ENCODE data around the gene LSP1.

Gene LSP1

GRCh38 chr11:1825039-1825740, 27.7 kb upstream of the LSP1 start:
- DNase-seq = peak; percentile 89

GRCh38 chr11:1825785-1826451, 27.0 kb upstream of the LSP1 start:
- no peak for DNase-seq

DNA sequence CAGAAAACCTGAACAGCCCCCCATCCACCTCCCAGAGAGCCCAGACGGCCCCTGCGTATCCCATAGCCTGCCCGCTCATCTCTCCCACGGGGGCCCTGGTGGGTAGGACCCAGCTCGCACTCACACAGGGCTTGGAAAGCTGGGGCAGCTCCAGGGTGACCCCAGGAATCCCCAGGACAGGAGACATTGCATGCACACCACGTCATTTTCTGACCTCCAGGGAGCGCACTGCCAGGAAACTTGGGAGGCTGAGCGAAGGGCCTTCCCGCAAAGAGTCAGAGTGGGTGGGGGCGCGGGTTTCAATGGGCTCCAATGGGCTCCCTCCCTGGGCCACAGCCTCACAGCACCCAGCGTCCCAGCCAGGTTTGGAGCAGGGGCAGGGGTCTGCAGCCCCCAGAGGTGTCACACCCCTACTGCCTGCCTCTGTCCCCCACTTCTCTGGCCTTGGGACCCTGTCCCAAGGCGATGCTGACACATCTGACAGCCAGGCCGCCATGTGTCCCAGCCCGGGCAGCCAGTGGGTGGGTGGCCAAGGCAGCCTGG, 26.3 kb upstream of the LSP1 start:
- no peak for DNase-seq

- no peak for DNase-seq
Measured at GRCh38 chr11:1827095-1827813, 25.6 kb upstream of the LSP1 start.

DNA sequence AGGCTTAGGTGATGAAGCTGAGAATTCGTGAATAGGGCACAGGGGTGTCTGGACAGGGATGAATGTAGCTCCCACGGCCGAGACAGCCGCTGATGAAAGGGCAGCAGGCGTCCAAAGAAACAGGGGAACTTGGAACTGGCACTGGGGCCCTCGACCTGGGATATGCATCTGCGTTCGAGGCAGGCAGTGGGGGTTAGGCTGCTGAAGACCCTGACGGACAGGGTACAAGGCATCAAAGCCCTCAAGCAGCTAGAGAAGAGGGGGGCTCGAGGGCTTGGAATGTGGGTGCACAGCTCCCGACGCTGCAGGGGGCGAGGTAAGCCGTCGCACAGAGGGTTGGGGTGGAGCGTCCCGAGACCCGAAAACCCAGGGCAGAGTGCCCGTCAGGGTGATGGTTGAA, 25.0 kb upstream of the LSP1 start:
- no peak for DNase-seq

GRCh38 chr11:1828542-1828941, 24.3 kb upstream of the LSP1 start:
- no peak for DNase-seq

GRCh38 chr11:1829039-1829820, 23.7 kb upstream of the LSP1 start:
- no peak for DNase-seq

DNA sequence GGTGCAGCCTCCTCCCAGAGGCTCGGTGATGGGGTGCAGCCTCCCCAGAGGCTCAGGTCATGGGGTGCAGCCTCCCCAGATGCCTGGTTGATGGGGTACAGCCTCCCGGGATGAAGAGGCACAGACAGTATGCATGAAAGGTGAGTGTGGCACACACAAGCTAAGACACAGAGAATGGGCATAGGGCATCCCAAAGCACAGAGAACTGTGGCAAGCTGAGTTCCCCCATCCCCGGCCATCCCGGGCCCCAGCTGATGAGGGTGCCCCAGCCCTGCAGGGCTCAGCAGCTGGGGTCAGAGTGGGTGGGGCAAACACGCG, 22.9 kb upstream of the LSP1 start:
- DNase-seq = no peak

DNA sequence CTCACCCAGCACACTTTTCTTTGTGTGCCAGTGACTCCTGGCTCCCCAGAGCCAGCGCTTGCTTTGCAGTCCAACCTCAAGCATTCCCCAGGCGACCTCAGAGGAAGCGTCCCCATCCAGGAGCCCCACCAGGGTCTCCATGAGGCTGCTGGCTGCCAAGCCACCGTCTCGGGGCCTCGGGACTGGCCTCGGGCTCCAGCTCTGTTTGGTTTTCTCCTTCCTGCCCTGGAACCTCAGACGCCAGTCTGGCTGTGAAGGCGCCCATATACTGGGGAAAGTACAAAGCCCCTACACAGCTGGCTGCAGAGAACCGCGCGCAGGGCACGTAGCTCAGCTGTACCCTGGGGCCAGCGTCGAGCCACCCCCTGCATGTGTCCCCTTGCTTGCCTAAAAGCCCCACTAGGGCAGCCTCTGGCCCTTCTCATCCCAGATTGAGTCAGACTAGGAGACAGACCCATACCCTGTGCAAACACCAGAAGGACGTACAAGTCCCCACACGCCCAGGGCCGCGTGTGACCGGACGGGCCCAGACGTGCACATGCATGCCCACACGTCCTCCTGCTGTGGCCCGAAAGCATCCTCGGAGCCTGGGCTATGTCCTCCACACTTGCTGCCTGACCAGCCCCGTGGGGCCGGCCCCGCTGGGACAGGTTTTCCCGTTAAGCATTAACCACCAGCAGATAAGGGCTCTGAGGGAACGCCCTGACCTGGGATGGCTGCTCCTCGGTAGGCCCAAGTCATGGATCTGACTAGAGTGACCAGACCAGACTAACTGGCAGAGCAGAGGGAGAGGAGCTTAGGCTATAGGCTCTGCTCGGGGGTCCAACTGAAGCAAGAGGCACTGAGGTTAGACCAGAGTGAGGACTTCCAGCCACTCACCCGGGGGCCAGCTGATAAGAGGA, 22.3 kb upstream of the LSP1 start:
- DNase-seq = no peak

DNA sequence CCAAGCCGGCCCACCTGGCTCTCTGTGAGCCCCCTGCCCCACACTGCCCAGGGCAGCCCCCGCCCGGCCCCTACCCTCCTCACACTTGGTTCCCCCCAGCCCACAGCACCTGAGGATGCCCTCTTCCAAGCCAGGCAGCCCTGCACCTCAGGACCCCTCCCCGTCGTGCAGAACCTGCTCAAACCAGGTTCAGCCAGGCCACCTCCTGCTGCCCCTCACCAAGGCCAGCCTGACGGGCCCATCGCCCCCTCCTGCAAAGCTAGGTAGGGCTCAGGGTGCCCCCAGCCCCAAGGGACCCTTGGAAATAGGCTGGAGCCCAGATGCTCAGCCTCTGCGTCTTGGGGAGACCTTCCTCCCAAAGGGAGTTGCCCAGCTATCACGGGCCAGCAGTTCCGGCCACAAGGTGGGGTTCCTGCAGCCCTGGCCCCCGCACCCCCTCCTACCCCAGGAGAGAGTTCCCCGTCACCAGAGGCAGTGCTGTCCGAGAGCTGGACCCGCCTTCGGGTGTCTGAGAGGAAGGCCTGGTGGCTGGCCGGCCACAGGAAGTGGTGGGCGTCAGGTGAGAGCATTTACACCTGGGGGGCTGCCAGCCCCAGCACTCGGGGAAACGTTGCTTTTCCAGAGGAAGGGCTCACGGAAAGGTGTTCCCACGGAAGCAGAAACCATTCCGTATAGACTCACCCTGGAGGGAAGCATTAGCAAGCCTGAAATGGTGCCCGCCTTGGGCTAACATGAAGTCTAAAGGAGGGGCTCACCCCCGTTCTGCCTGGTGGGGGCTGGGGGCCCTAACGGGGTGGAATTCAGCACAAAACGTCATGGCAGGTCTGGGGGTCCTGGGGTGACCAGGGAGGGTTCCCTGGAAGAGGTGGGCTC, 21.3 kb upstream of the LSP1 start:
- no peak for DNase-seq

DNA sequence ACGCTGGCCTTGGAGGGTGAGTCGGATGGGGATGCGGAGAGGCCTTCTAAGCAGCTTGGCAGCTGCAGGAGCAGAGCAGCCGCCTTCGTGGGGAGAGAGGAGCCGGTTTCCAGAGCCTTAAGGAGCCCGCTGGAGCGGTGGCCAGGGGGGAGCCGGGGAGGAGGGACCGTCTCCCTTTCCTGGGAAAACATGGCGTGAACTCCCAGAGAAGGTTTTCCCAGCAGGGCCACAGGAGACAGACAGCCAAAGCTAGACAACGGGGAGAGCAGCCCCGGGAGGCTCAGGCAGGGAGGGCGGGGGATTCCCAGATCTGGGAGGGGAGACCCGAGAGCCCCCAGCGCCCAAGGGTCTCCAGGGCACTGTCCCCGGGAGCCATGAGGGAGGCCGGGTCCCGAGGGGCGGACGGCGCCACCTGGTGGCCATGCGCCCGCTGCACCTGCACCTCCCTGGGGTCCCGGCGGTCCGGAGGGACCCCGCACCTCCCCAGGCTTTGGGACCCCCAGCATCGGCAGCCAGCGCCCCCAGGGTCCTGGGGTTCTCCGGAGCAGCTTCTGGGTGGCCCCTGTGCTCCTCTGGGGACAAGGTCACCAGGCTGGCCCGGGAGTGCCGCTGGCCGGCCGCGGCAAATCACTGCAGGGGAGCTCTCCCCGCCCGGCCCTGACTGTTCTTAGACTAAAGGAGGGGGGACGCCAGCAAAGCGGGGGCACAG, 20.5 kb upstream of the LSP1 start:
- DNase-seq = peak; percentile 59

- no peak for DNase-seq
Measured at GRCh38 chr11:1832920-1833295, 20.0 kb upstream of the LSP1 start.

GRCh38 chr11:1834062-1834610, 18.7 kb upstream of the LSP1 start:
- no peak for DNase-seq

GRCh38 chr11:1834779-1835670, 17.9 kb upstream of the LSP1 start, which contains the start of gene SYT8:
Gene SYT8 (plus strand): TSS chr11:1834990. CDS start chr11:1835106, 116 bp downstream.
- no peak for DNase-seq

- DNase-seq = no peak
Measured at GRCh38 chr11:1835671-1836010, 17.2 kb upstream of the LSP1 start.

DNA sequence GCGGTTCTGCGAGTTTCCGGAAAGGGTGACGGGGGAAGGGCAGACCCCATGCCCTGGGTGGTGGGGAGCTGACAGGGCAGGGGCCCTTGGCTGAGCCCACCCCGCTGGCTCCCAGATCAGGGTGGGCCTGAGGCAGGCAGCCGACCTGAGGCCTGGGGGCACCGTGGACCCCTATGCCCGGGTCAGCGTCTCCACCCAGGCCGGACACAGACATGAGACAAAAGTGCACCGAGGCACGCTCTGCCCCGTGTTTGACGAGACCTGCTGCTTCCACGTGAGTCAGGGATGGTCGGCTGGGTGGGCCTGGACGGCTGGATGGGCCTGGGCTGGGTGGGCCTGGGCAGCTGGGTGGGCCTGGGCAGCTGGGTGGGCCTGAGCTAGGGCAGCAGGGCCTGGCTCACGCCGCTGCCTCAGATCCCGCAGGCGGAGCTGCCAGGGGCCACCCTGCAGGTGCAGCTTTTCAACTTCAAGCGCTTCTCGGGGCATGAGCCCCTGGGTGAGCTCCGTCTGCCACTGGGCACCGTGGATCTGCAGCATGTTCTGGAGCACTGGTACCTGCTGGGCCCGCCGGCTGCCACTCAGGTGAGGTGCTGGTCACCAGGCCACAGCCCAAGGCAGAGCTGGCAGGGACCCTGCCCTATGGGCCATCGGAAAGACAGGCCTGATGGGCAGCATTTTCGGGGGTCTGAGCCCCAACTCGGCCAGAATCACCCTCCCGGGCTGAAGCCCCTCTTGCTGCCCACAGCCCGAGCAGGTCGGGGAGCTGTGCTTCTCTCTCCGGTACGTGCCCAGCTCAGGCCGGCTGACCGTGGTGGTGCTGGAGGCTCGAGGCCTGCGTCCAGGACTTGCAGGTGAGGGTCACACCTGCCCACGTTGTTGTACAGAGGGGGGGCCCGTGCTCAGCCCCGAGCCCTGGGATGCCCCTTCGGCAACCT, 16.6 kb upstream of the LSP1 start:
- DNase-seq = no peak

DNA sequence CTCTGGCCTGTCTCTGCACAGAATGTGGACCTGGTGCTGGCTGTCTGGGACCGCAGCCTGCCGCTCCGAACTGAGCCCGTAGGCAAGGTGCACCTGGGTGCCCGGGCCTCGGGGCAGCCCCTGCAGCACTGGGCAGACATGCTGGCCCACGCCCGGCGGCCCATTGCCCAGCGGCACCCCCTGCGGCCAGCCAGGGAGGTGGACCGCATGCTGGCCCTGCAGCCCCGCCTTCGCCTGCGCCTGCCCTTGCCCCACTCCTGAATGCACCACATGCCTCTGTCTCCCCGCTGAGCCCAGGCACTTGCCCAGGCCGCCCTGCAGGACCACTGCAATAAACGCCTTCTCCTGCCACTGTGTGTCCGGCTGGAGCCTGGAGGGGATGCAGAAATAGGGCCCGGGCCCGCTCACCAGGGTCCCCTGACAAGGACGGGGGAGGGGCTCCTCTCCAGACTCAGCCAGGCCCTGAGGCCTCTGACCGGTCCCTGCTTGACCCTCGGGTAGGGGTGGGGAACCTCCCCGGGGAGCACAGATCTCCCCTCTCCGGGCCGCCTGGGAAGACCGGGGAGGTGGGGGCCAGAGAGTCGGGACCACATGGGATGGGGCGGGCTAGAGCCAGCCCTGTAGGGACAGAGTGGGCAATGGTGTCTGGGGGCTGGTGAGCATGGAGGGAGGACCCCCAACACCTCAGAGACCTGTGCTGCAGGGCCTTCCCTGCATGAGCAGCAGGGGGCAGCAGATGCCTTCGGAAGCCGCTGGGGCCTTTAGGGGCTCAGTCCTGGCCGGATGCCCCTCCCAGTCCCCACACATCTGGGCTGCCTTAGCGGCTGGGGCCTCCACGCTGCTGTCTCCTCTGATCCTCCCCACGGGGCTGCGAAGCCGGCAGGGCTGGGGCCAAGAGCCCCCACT, 15.5 kb upstream of the LSP1 start:
- peak; percentile 92 for DNase-seq

All from hematopoietic multipotent progenitor cell treated with erythropoietin and hydrocortisone succinate and interleukin-3 and kit ligand, for 4 days (in vitro differentiated cells).